Fibroblast of pulmonary artery (primary cell): Measurements from ENCODE around the gene PRSS8.
A peak's percentile ranks its signal among the peaks of the same experiment; 100 is the strongest.

Experiments
- DNase-seq: peaks from one replicate; pipeline ENCODE4 v3.0.0-alpha.2; 2010; ENCODE audit warnings: low read depth
- H3K4me3 ChIP-seq: replicated peaks from 2 replicates; pipeline ENCODE4 v1.5.1; 2011; ENCODE audit warnings: low read depth, mild to moderate bottlenecking, control low read depth, low read length, moderate library complexity
- TF ChIP-seq, protein P1 (sequence below): IDR thresholded peaks from 2 replicates; pipeline ENCODE4 v1.5.1; 2011; ENCODE audit warnings: mild to moderate bottlenecking, control low read depth, low read length, inconsistent platforms; ENCODE audit errors: missing control alignments

Gene PRSS8

DNA sequence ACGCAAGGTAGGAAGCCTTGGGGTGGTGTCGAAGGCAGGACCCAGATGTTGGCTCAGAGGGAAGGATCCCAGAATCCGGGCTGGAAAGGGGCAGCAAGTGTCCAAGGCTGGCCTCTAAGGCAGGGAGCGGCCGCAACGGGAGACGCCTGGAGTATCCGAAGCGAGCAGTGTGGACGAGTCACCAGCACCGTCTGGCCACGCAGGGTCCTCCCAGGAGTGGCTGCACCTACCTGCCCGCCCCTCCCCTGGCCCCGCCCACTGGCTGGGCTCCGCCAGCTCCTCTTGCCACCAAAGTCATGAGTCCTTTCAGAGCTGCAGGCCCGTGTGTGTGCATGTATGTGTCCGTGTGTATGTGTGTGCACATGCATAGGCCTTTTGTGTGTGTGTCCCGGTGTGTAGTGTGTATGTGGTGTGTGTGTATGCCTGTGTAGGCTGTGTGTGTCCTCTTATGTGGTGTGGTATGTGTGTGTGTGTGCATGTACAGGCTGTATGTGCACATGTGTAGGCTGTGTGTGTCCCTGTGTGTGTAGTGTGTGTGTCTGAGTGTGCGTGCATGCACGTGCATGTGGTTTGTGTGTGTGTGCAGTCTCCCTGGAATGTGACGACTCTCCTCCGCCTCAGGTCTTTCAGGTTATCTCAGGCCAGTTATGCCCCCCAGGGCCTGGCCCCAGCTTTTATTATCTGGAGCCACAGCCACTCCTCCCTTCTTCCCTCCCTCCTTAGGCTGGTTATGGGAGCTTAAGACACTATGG, at the start of gene PRSS8:
Gene PRSS8 (minus strand): TSS at position 193 of the 752 bp plus-strand sequence. CDS start 229 bp downstream, outside the sequence.
- no peak for DNase-seq
- no peak within 1 kb of the TSS for H3K4me3 ChIP-seq
- TF ChIP-seq, protein P1, sequence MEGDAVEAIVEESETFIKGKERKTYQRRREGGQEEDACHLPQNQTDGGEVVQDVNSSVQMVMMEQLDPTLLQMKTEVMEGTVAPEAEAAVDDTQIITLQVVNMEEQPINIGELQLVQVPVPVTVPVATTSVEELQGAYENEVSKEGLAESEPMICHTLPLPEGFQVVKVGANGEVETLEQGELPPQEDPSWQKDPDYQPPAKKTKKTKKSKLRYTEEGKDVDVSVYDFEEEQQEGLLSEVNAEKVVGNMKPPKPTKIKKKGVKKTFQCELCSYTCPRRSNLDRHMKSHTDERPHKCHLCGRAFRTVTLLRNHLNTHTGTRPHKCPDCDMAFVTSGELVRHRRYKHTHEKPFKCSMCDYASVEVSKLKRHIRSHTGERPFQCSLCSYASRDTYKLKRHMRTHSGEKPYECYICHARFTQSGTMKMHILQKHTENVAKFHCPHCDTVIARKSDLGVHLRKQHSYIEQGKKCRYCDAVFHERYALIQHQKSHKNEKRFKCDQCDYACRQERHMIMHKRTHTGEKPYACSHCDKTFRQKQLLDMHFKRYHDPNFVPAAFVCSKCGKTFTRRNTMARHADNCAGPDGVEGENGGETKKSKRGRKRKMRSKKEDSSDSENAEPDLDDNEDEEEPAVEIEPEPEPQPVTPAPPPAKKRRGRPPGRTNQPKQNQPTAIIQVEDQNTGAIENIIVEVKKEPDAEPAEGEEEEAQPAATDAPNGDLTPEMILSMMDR: no peak

DNA sequence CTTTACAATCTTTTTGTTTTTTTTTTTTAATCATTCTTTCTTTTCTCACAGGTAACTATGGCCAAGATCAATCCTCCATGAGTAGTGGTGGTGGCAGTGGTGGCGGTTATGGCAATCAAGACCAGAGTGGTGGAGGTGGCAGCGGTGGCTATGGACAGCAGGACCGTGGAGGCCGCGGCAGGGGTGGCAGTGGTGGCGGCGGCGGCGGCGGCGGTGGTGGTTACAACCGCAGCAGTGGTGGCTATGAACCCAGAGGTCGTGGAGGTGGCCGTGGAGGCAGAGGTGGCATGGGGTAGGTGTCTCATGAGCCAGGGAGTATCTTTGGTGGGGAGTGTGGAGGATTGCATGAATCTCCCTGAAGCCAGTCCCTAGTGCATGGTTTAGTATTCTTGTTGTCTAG, 49.4 kb upstream of the PRSS8 start:
- DNase-seq: no peak
- TF ChIP-seq, protein P1: no peak
- no peak overlapping the region for H3K4me3 ChIP-seq

DNA sequence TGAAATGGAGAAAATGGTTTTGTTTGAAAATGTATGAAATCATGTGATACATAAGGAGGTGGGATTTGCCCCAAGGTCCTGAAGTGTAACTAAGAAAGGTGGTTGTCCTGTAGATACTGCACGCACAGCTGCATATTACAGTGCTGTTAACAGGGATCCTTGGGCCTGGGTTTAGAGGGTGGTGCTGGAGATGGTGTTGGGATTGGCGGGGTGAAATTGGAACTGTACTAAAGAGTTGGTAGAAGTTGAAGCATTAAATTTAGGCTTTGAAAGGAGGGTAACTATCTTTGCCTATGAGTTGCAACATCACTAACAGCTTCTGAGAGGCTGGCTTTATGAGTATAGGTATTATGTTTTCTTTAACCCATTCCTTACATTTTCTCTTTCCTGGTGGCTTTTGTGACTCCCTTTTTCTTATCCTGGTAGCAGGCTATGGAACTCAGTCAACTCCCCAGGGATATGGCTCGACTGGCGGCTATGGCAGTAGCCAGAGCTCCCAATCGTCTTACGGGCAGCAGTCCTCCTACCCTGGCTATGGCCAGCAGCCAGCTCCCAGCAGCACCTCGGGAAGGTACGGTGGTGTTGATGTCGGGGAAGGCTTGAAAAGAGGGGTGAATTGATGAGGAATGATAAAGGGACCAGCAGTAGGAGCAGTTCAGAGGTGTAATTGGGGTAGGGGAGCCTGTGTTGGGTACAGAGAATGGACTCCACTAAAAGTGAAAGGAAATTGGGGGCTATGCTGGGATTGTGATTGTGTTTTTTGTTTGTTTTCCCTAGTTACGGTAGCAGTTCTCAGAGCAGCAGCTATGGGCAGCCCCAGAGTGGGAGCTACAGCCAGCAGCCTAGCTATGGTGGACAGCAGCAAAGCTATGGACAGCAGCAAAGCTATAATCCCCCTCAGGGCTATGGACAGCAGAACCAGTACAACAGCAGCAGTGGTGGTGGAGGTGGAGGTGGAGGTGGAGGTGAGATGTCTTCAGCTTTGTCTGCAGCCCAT, 48.2 kb upstream of the PRSS8 start:
- H3K4me3 ChIP-seq: no peak overlapping the region
- TF ChIP-seq, protein P1: no peak
- DNase-seq: no peak

DNA sequence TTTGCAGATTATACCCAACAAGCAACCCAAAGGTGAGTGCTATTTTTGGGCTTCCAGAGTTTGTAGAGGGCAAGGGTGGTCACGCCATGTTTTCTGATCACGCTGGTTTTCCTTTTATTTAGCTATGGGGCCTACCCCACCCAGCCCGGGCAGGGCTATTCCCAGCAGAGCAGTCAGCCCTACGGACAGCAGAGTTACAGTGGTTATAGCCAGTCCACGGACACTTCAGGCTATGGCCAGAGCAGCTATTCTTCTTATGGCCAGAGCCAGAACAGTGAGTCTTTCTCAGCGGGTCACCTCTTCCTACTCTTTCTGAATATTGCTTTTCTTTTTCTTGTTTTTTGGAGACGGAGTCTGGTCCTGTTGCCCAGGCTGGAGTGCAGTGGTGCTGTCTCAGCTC, 46.9 kb upstream of the PRSS8 start:
- TF ChIP-seq, protein P1: no peak
- no peak for DNase-seq
- H3K4me3 ChIP-seq: peak overlapping the region; percentile 97

DNA sequence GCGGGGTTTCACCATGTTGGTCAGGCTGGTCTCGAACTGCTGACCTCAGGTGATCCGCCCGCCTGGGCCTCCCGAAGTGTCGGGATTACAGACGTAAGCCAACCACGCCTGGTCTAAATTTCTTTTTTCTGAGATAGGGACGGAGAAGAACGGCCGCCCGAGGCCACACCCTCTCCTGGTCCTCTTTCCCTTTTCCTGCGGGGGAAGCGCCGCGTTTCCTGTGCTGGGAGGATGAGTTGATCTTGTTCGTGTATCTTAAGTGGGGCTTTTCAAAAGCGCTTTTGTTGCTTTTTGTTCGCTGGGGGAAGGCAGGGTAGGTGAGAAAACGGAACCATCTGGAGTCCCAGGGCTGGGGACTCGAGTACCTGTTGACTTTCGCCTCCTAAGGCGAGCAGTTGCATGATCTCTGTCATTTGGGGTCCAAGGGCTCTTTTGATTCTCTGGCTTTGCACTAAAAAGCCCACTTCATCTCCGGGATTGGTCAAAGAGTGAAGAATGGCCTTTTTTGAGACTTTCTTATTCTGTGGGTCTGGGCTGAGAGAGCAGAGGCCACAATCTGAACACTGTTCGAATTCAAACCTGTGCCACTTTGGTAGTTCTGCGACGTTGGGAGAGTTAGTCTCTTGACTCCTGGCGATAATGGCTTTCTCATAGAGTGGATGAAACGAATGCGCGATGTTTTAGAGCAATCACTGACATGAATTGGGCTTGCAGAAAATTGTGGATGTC, 45.7 kb upstream of the PRSS8 start:
- TF ChIP-seq, protein P1: no peak
- DNase-seq: peak; percentile 46

DNA sequence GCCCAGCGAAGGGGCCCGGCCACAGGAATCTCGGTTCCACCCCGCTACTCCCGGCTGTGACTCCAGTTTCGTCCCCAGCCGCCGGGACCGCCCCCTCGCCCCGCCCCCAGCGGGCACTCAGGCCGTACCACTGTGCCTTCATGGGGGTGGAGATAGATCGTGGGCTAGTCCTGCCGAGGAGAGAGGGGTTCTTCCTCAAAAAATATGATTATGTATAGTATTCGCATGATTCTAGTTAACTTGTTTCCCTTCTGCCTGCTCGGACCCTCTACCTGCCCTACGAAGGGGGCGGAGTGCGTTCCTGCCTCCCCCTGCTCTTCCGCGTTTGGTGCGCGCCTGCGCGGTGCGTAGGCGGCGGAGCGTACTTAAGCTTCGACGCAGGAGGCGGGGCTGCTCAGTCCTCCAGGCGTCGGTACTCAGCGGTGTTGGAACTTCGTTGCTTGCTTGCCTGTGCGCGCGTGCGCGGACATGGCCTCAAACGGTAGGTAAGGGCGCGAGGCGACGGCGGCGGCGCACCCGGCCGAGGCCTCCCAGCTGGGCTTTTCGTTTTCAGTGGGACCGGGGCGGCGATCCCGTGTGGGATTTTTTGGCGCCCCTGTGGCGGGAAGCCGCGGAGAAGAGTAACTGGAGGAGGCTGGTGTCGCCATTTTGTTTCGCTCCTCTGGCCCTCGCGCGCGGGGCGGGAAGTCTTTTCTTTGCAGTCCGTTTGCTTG, 44.4 kb upstream of the PRSS8 start, which contains the start of gene FUS:
Gene FUS (plus strand): TSS at position 393 of the 713 bp plus-strand sequence. CDS start 76 bp downstream, at position 469.
- TF ChIP-seq, protein P1: no peak

More for the DNA sequence above, 45.7 kb upstream of the PRSS8 start:
- H3K4me3 ChIP-seq: peak overlapping the region; percentile 97

More for the DNA sequence above, 44.4 kb upstream of the PRSS8 start, which contains the start of gene FUS:
- H3K4me3 ChIP-seq: peak within 1 kb of the TSS; percentile 97
- DNase-seq: peak; percentile 92
